ENCODE results near the gene PON1. TPM values are rescaled to one million over a fixed set of nuclear protein-coding genes. Genes with fewer than 3 reads are reported as not detected.

The PON1 gene
- total and polyA plus RNA-seq, 2 experiments from 2014 or later = 0.69 to 1.2 TPM

- peaks cover 2% of the 10 kb centered on the region; the same call in 2 of the 3 replicates for H3K4me1 Mint-ChIP-seq
- no peak overlapping the region for H3K4me3 ChIP-seq
- no peak overlapping the region for H3K27ac ChIP-seq (ENCODE audit: low read depth)
- H3K4me3 Mint-ChIP-seq = no peak overlapping the region
- peaks cover 1% of the 10 kb centered on the region for H3K27me3 Mint-ChIP-seq (ENCODE audit: insufficient read depth, low read depth, poor library complexity)
- H3K79me2 ChIP-seq (replicated peaks; ENCODE audit: insufficient read depth) = no peaks in the 10 kb centered on the region
- no peaks in the 10 kb centered on the region for H3F3A ChIP-seq (replicated peaks; ENCODE audit: low read depth)
- no peaks in the 10 kb centered on the region for H3K36me3 Mint-ChIP-seq (ENCODE audit: low read depth)
- no peak overlapping the region for H2AFZ ChIP-seq
- no peak for DNase-seq (ENCODE audit: low spot score)
- H4K20me1 ChIP-seq (replicated peaks; ENCODE audit: insufficient read depth) = no peaks in the 10 kb centered on the region
- TF ChIP-seq ZNF331 (CRISPR knock-in tag; IDR thresholded peaks at IDR 0.05; ENCODE audit: low read depth) (no peak), JUNB (IDR thresholded peaks at IDR 0.05; ENCODE audit: unreplicated experiment) (no peak), ZNF114 (CRISPR knock-in tag; IDR thresholded peaks at IDR 0.05) (no peak)
- TF ChIP-seq, protein P1, sequence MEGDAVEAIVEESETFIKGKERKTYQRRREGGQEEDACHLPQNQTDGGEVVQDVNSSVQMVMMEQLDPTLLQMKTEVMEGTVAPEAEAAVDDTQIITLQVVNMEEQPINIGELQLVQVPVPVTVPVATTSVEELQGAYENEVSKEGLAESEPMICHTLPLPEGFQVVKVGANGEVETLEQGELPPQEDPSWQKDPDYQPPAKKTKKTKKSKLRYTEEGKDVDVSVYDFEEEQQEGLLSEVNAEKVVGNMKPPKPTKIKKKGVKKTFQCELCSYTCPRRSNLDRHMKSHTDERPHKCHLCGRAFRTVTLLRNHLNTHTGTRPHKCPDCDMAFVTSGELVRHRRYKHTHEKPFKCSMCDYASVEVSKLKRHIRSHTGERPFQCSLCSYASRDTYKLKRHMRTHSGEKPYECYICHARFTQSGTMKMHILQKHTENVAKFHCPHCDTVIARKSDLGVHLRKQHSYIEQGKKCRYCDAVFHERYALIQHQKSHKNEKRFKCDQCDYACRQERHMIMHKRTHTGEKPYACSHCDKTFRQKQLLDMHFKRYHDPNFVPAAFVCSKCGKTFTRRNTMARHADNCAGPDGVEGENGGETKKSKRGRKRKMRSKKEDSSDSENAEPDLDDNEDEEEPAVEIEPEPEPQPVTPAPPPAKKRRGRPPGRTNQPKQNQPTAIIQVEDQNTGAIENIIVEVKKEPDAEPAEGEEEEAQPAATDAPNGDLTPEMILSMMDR (conservative IDR thresholded peaks at IDR 0.05; ENCODE audit: low read depth in 2 of 2) = no peak
- TF ChIP-seq, protein P2, sequence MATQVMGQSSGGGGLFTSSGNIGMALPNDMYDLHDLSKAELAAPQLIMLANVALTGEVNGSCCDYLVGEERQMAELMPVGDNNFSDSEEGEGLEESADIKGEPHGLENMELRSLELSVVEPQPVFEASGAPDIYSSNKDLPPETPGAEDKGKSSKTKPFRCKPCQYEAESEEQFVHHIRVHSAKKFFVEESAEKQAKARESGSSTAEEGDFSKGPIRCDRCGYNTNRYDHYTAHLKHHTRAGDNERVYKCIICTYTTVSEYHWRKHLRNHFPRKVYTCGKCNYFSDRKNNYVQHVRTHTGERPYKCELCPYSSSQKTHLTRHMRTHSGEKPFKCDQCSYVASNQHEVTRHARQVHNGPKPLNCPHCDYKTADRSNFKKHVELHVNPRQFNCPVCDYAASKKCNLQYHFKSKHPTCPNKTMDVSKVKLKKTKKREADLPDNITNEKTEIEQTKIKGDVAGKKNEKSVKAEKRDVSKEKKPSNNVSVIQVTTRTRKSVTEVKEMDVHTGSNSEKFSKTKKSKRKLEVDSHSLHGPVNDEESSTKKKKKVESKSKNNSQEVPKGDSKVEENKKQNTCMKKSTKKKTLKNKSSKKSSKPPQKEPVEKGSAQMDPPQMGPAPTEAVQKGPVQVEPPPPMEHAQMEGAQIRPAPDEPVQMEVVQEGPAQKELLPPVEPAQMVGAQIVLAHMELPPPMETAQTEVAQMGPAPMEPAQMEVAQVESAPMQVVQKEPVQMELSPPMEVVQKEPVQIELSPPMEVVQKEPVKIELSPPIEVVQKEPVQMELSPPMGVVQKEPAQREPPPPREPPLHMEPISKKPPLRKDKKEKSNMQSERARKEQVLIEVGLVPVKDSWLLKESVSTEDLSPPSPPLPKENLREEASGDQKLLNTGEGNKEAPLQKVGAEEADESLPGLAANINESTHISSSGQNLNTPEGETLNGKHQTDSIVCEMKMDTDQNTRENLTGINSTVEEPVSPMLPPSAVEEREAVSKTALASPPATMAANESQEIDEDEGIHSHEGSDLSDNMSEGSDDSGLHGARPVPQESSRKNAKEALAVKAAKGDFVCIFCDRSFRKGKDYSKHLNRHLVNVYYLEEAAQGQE (IDR thresholded peaks at IDR 0.05; ENCODE audit: unreplicated experiment) = no peak
- no peaks in the 10 kb centered on the region for H3K4me1 ChIP-seq (ENCODE audit: insufficient read depth)
- no peak overlapping the region for H3K4me2 ChIP-seq
- no peak overlapping the region for H3K27ac Mint-ChIP-seq
- ATAC-seq = no peak
- H3K9me3 Mint-ChIP-seq = no peaks in the 10 kb centered on the region
- no peaks in the 10 kb centered on the region for H3K27me3 ChIP-seq (ENCODE audit: insufficient read depth)
- H3K9me2 ChIP-seq (ENCODE audit: insufficient read depth) = peaks cover 4% of the 10 kb centered on the region; the same call in 1 of the 2 replicates
- H3K36me3 ChIP-seq (ENCODE audit: insufficient read depth) = no peaks in the 10 kb centered on the region
Observed at GRCh38 chr7:95316588-95316987, 7.7 kb downstream of the PON1 start.

GRCh38 chr7:95312561-95312960 is 11.8 kb downstream of the PON1 start:
- Mint-ChIP-seq H3K27me3 (ENCODE audit: insufficient read depth, low read depth, poor library complexity) (peaks cover 1% of the 10 kb centered on the region), H3K9me3 (no peaks in the 10 kb centered on the region), H3K4me1 (no peaks in the 10 kb centered on the region), H3K36me3 (ENCODE audit: low read depth) (no peaks in the 10 kb centered on the region), H3K27ac (no peak overlapping the region), H3K4me3 (no peak overlapping the region)
- Histone ChIP-seq H3K4me1 (ENCODE audit: insufficient read depth) (no peaks in the 10 kb centered on the region), H3K9me2 (ENCODE audit: insufficient read depth) (peaks cover 4% of the 10 kb centered on the region; the same call in 1 of the 2 replicates), H3K27ac (ENCODE audit: low read depth) (no peak overlapping the region), H3K36me3 (ENCODE audit: insufficient read depth) (no peaks in the 10 kb centered on the region), H3K4me3 (no peak overlapping the region), H3F3A (replicated peaks; ENCODE audit: low read depth) (no peaks in the 10 kb centered on the region), H3K4me2 (no peak overlapping the region), H4K20me1 (replicated peaks; ENCODE audit: insufficient read depth) (no peaks in the 10 kb centered on the region), H3K27me3 (ENCODE audit: insufficient read depth) (no peaks in the 10 kb centered on the region), H2AFZ (no peak overlapping the region), H3K79me2 (replicated peaks; ENCODE audit: insufficient read depth) (no peaks in the 10 kb centered on the region)
- ATAC-seq (no peak), DNase-seq (ENCODE audit: low spot score) (no peak)
- TF ChIP-seq, protein P1 (conservative IDR thresholded peaks at IDR 0.05; ENCODE audit: low read depth in 2 of 2) = no peak
- TF ChIP-seq POLR2AphosphoS5 (IDR thresholded peaks at IDR 0.05; ENCODE audit: low read depth) (no peak), EZH2 (IDR thresholded peaks at IDR 0.05; ENCODE audit: low read depth, unreplicated experiment) (no peak), STAT1 (IDR thresholded peaks at IDR 0.05; ENCODE audit: unreplicated experiment) (no peak)
